ENCODE data around the gene ESPL1.

GRCh38 chr12:53244337-53244736 is 23.8 kb upstream of the ESPL1 start:
- TF ChIP-seq POLR2A (IDR thresholded peaks at IDR 0.05; ENCODE audit: low read depth, low read length) (no peak), TAF1 (IDR thresholded peaks at IDR 0.05; ENCODE audit: low read depth, low read length) (no peak)
